Mesenchymal stem cell (in vitro differentiated cells and primary cell): ENCODE results near the gene ERAS.

Experiments
- DNase-seq: peaks from one replicate; pipeline ENCODE4 v3.0.0-alpha.2; 2013
- H2AFZ ChIP-seq: one replicate; pipeline ENCODE4 v1.6.1; 2013; ENCODE audit warnings: low read depth, mild to moderate bottlenecking, control low read depth, inconsistent platforms, low read length, moderate library complexity
- H2AK5ac ChIP-seq: 2 replicates; pipeline ENCODE4 v1.6.1; 2013; ENCODE audit warnings: low read length, moderate library complexity, mild to moderate bottlenecking, inconsistent platforms; ENCODE audit not compliant: severe bottlenecking
- H2BK120ac ChIP-seq: one replicate; pipeline ENCODE4 v1.6.1; 2013; ENCODE audit warnings: low read depth, mild to moderate bottlenecking, inconsistent platforms, low read length, moderate library complexity
- H2BK12ac ChIP-seq, 2 experiments: one replicate each; pipeline ENCODE4 v1.6.1; 2013; ENCODE audit warnings: inconsistent platforms in 2 of 2, low read length in 2 of 2, mild to moderate bottlenecking in 2 of 2, moderate library complexity in 2 of 2, control low read depth in 1 of 2
- H2BK15ac ChIP-seq: one replicate; pipeline ENCODE4 v1.6.1; 2013; ENCODE audit warnings: mild to moderate bottlenecking, low read depth, inconsistent platforms; ENCODE audit not compliant: poor library complexity, severe bottlenecking
- H2BK5ac ChIP-seq: 2 replicates; pipeline ENCODE4 v1.6.1; 2013; ENCODE audit warnings: low read depth, mild to moderate bottlenecking, low read length, control low read depth, inconsistent platforms; ENCODE audit not compliant: poor library complexity, severe bottlenecking
- H3K14ac ChIP-seq, 2 experiments: one replicate each; pipeline ENCODE4 v1.6.1; 2013; ENCODE audit warnings: inconsistent platforms in 2 of 2, low read length in 2 of 2, control low read depth in 1 of 2, mild to moderate bottlenecking in 1 of 2, moderate library complexity in 1 of 2
- H3K18ac ChIP-seq, 2 experiments: one replicate each; pipeline ENCODE4 v1.6.1; 2013; ENCODE audit warnings: inconsistent platforms in 2 of 2, low read length in 2 of 2, control low read depth in 1 of 2, low read depth in 1 of 2, mild to moderate bottlenecking in 1 of 2
- H3K23ac ChIP-seq, 2 experiments: one replicate each; pipeline ENCODE4 v1.6.1; 2013; ENCODE audit warnings: inconsistent platforms in 2 of 2, low read length in 2 of 2, mild to moderate bottlenecking in 2 of 2, moderate library complexity in 2 of 2, control low read depth in 1 of 2
- H3K27ac ChIP-seq: 2 replicates; pipeline ENCODE4 v1.5.1; 2013; ENCODE audit warnings: mild to moderate bottlenecking, moderate library complexity, low read length, control low read depth, inconsistent platforms; ENCODE audit not compliant: poor library complexity, severe bottlenecking
- H3K27me3 ChIP-seq, 2 experiments: 2 replicates each; pipeline versions ENCODE4 v1.6.1 to v1.7.0; 2013; ENCODE audit warnings: low read length in 2 of 2, mild to moderate bottlenecking in 2 of 2, moderate library complexity in 2 of 2, control low read depth in 1 of 2, inconsistent platforms in 1 of 2; ENCODE audit not compliant: control insufficient read depth in 1 of 2, insufficient read depth in 1 of 2
- H3K36me3 ChIP-seq, 2 experiments: 2 replicates each; pipeline versions ENCODE4 v1.6.1 to v1.7.0; 2013; ENCODE audit warnings: low read length in 2 of 2, control low read depth in 1 of 2, inconsistent platforms in 1 of 2, low read depth in 1 of 2, mild to moderate bottlenecking in 1 of 2; ENCODE audit not compliant: insufficient read depth in 2 of 2, control insufficient read depth in 1 of 2
- H3K4ac ChIP-seq, 2 experiments: one replicate each; pipeline ENCODE4 v1.6.1; 2013; ENCODE audit warnings: inconsistent platforms in 2 of 2, low read length in 2 of 2, mild to moderate bottlenecking in 2 of 2, moderate library complexity in 2 of 2, control low read depth in 1 of 2, low read depth in 1 of 2
- H3K4me1 ChIP-seq: 2 replicates; pipeline ENCODE4 v1.6.1; 2013; ENCODE audit warnings: low read depth, low read length, control low read depth; ENCODE audit not compliant: control insufficient read depth, insufficient read depth
- H3K4me2 ChIP-seq: 2 replicates; pipeline ENCODE4 v1.6.1; 2013; ENCODE audit warnings: low read length, mild to moderate bottlenecking, inconsistent platforms; ENCODE audit not compliant: poor library complexity, severe bottlenecking
- H3K4me3 ChIP-seq, 2 experiments: 2 replicates each; pipeline versions ENCODE4 v1.5.1 to v1.7.0; 2013; ENCODE audit warnings: low read length in 2 of 2, mild to moderate bottlenecking in 2 of 2, control low read depth in 1 of 2, low read depth in 1 of 2; ENCODE audit not compliant: insufficient read depth in 1 of 2
- H3K79me1 ChIP-seq: replicated peaks from 2 replicates; pipeline ENCODE4 v1.6.1; 2013; ENCODE audit warnings: mild to moderate bottlenecking, control low read depth, low read length, inconsistent platforms; ENCODE audit not compliant: poor library complexity, severe bottlenecking
- H3K9ac ChIP-seq: 2 replicates; pipeline ENCODE4 v1.7.0; 2013; ENCODE audit warnings: mild to moderate bottlenecking, low read length, moderate library complexity
- H3K9me3 ChIP-seq: 2 replicates; pipeline ENCODE4 v1.7.0; 2013; ENCODE audit warnings: mild to moderate bottlenecking, low read length; ENCODE audit not compliant: control insufficient read depth
- H4K8ac ChIP-seq: one replicate; pipeline ENCODE4 v1.6.1; 2013; ENCODE audit warnings: inconsistent platforms, mild to moderate bottlenecking, low read length, moderate library complexity
- H4K91ac ChIP-seq: one replicate; pipeline ENCODE4 v1.6.1; 2013; ENCODE audit warnings: mild to moderate bottlenecking, low read length, inconsistent platforms
- WGBS: methylation state at CpG from one replicate; pipeline ENCODE4 v1.1.7; 2013; ENCODE audit warnings: mixed read lengths; 5-methylcytosine and 5-hydroxymethylcytosine counted together

Gene ERAS

GRCh38 chrX:48787505-48788443 lies 38.5 kb upstream of the ERAS start:
- Histone ChIP-seq H3K4me1 (no peaks in the 10 kb centered on the region), H2BK12ac (no peak overlapping the region)
- WGBS = 76% methylated on average over 17 of the region's 17 CpGs

GRCh38 chrX:48789366-48790220 lies 36.7 kb upstream of the ERAS start:
- Histone ChIP-seq H3K4me3 (no peak overlapping the region), H3K23ac (no peak overlapping the region), H2BK5ac (no peak overlapping the region), H3K14ac (no peak overlapping the region), H3K9ac (no peak overlapping the region), H2BK15ac (no peak overlapping the region), H3K4me2 (no peak overlapping the region), H3K27ac (no peak overlapping the region), H3K79me1 (no peaks in the 10 kb centered on the region), H2AK5ac (no peak overlapping the region), H2BK120ac (no peak overlapping the region), H3K36me3 (no peaks in the 10 kb centered on the region), H3K27me3 (peaks cover 8 to 75% of the 10 kb centered on the region in 2 experiments), H2AFZ (no peak overlapping the region), H3K9me3 (no peaks in the 10 kb centered on the region), H4K91ac (no peak overlapping the region), H2BK12ac (no peak overlapping the region), H3K18ac (no peak overlapping the region), H3K4ac (no peak overlapping the region), H3K4me1 (peaks cover 1% of the 10 kb centered on the region), H4K8ac (no peak overlapping the region)
- DNase-seq = no peak
- 74% methylated on average over 5 of the region's 7 CpGs for WGBS

More at GRCh38 chrX:48787505-48788443, 38.5 kb upstream of the ERAS start:
- H3K36me3 ChIP-seq = no peaks in the 10 kb centered on the region
- no peak overlapping the region for H4K91ac ChIP-seq
- H3K79me1 ChIP-seq = no peaks in the 10 kb centered on the region
- H4K8ac ChIP-seq = no peak overlapping the region
- H3K4me3 ChIP-seq = no peak overlapping the region
- no peak overlapping the region for H3K4me2 ChIP-seq
- H3K27me3 ChIP-seq = peaks cover 8 to 71% of the 10 kb centered on the region in 2 experiments
- H3K18ac ChIP-seq = no peak overlapping the region
- no peak overlapping the region for H2BK15ac ChIP-seq
- H2BK5ac ChIP-seq = no peak overlapping the region
- H3K27ac ChIP-seq = no peak overlapping the region
- no peak overlapping the region for H2BK120ac ChIP-seq
- H3K4ac ChIP-seq = no peak overlapping the region
- H2AK5ac ChIP-seq = no peak overlapping the region
- no peak overlapping the region for H3K9ac ChIP-seq
- no peak overlapping the region for H3K14ac ChIP-seq
- H3K23ac ChIP-seq = no peak overlapping the region
- no peak overlapping the region for H2AFZ ChIP-seq
- H3K9me3 ChIP-seq = no peaks in the 10 kb centered on the region
- DNase-seq = no peak

GRCh38 chrX:48790477-48790876 lies 35.8 kb upstream of the ERAS start:
- no peak overlapping the region for H3K14ac ChIP-seq
- H3K4me3 ChIP-seq = no peak overlapping the region
- H4K8ac ChIP-seq = no peak overlapping the region
- H4K91ac ChIP-seq = no peak overlapping the region
- peaks cover 8 to 75% of the 10 kb centered on the region in 2 experiments for H3K27me3 ChIP-seq
- H3K23ac ChIP-seq = no peak overlapping the region
- H2BK5ac ChIP-seq = no peak overlapping the region
- H2BK120ac ChIP-seq = no peak overlapping the region
- H3K4ac ChIP-seq = no peak overlapping the region
- H3K36me3 ChIP-seq = no peaks in the 10 kb centered on the region
- 56% methylated on average over 5 of the region's 5 CpGs for WGBS
- H2AFZ ChIP-seq = no peak overlapping the region
- H3K9me3 ChIP-seq = no peaks in the 10 kb centered on the region
- H2BK15ac ChIP-seq = no peak overlapping the region
- no peak overlapping the region for H2BK12ac ChIP-seq
- DNase-seq = no peak
- H2AK5ac ChIP-seq = no peak overlapping the region
- H3K9ac ChIP-seq = no peak overlapping the region
- no peaks in the 10 kb centered on the region for H3K79me1 ChIP-seq
- no peak overlapping the region for H3K27ac ChIP-seq
- H3K18ac ChIP-seq = no peak overlapping the region
- peaks cover 7% of the 10 kb centered on the region for H3K4me1 ChIP-seq
- H3K4me2 ChIP-seq = no peak overlapping the region
